Upper lobe of right lung (tissue), 1 donor: ENCODE measurements around the gene MED15. TPM values are rescaled to one million over a fixed set of nuclear protein-coding genes. Genes with fewer than 3 reads are reported as not detected.
A peak's percentile ranks its signal among the peaks of the same experiment; 100 is the strongest.

ENCODE experiments used
- ATAC-seq: fragments of 200-7000 bp; cut with Tn5 transposase; one replicate; pipeline ENCODE4 v1.9.1; 2020; ENCODE audit warnings: mild to moderate bottlenecking, moderate library complexity
- DNase-seq: peaks from one replicate; pipeline ENCODE4 v3.0.0-alpha.2; 2020
- H3K27ac ChIP-seq: fragments of 200-600 bp; one replicate; pipeline ENCODE4 v1.8.0; 2022
- H3K27me3 ChIP-seq: fragments of 200-600 bp; one replicate; pipeline ENCODE4 v1.8.0; 2022; ENCODE audit warnings: mild to moderate bottlenecking
- H3K36me3 ChIP-seq: fragments of 200-600 bp; one replicate; pipeline ENCODE4 v1.8.0; 2022
- H3K4me1 ChIP-seq: fragments of 200-600 bp; one replicate; pipeline ENCODE4 v1.8.0; 2022
- H3K4me3 ChIP-seq: fragments of 200-600 bp; one replicate; pipeline ENCODE4 v1.8.0; 2022; ENCODE audit warnings: mild to moderate bottlenecking
- H3K9me3 ChIP-seq: fragments of 200-600 bp; one replicate; pipeline ENCODE4 v1.8.0; 2022
- CTCF ChIP-seq: fragments of 200-600 bp; IDR thresholded peaks from one replicate; pipeline ENCODE4 v1.8.0; 2022; ENCODE audit warnings: antibody characterized with exemption
- intact Hi-C: fragments of 100-400 bp; cut with DNase I; formaldehyde crosslinking; loops from one replicate; pipeline ENCODE4 v1.11.0; 2022
- long read RNA-seq: library from polyadenylated mRNA; unstranded; transcript quantifications from one replicate; pipeline ENCODE4 v2.0.0, GENCODE V29; 2021
- total RNA-seq: library from RNA; stranded (reverse); fragmentation: NEBNext Ultra II Directional; extraction: Animal tissue kit (Norgen Biotek cat#: 25700); gene quantifications from one replicate; pipeline ENCODE4 v1.2.1, GENCODE V29; 2021
- donor health status: DM: no; HTN: yes; CAD: no; lungs with severe emphysema.

Gene MED15
- 96.9 TPM for total RNA-seq
- long read RNA-seq, transcript MED15-201 (18 exons, 3,351 nt) = minor isoform, 24 of 149 reads
- long read RNA-seq, transcript MED15-222 (9 exons, 2,733 nt) = minor isoform, 10 of 149 reads
- long read RNA-seq, transcript MED15-202 (17 exons, 3,252 nt) = major isoform, 27 of 149 reads
- long read RNA-seq, partial matches to known transcripts = 50 of 149 reads
- long read RNA-seq, other reads (novel, unspliced or antisense) = 32 of 149 reads

- peak within 1 kb of the TSS; percentile 94 for H3K27ac ChIP-seq
- no peaks in the 10 kb centered on the region for H3K27me3 ChIP-seq
- DNase-seq (peak; percentile 95), ATAC-seq (peak; percentile 94)
- peak within 1 kb of the TSS; percentile 90 for H3K4me3 ChIP-seq
- peaks cover 35% of the 10 kb centered on the region for H3K4me1 ChIP-seq
- intact Hi-C loops = no loop called here
- TF ChIP-seq CTCF = no peak
- H3K9me3 ChIP-seq = no peaks in the 10 kb centered on the region
- no peaks in the 10 kb centered on the region for H3K36me3 ChIP-seq
Measured at GRCh38 chr22:20507253-20508066, at the start of gene MED15. TSS of gene MED15 (plus strand) at chr22:20507610. CDS start at chr22:20507679, 69 bp downstream.

- H3K9me3 ChIP-seq = no peaks in the 10 kb centered on the region
- DNase-seq = peak; percentile 51
- H3K4me3 ChIP-seq = no peak overlapping the region
- H3K36me3 ChIP-seq = peaks cover 23% of the 10 kb centered on the region
- ATAC-seq = no peak
- no peaks in the 10 kb centered on the region for H3K27me3 ChIP-seq
- no peak overlapping the region for H3K27ac ChIP-seq
- TF ChIP-seq CTCF = no peak
- intact Hi-C loops = loop anchor here (5.0 kb wide), 1 partner anchor 41 kb away; no protein-coding TSS in a partner anchor
- H3K4me1 ChIP-seq = peaks cover 11% of the 10 kb centered on the region
Measured at GRCh38 chr22:20458530-20459151, 48.8 kb upstream of the MED15 start.

GRCh38 chr22:20459152-20459542, 48.3 kb upstream of the MED15 start:
- peaks cover 15% of the 10 kb centered on the region for H3K4me1 ChIP-seq
- intact Hi-C loops = loop anchor here (5.0 kb wide), 1 partner anchor 42 kb away; no protein-coding TSS in a partner anchor
- DNase-seq = peak; percentile 15
- no peak for TF ChIP-seq CTCF
- no peaks in the 10 kb centered on the region for H3K27me3 ChIP-seq
- no peak overlapping the region for H3K4me3 ChIP-seq
- no peaks in the 10 kb centered on the region for H3K9me3 ChIP-seq
- ATAC-seq = no peak
- H3K27ac ChIP-seq = no peak overlapping the region
- H3K36me3 ChIP-seq = peaks cover 23% of the 10 kb centered on the region

- intact Hi-C loops = loop anchor here (5.0 kb wide), 1 partner anchor 43 kb away; no protein-coding TSS in a partner anchor
Measured at GRCh38 chr22:20459862-20460261, 47.5 kb upstream of the MED15 start.

More at GRCh38 chr22:20459862-20460261, 47.5 kb upstream of the MED15 start:
- Histone ChIP-seq H3K4me3 (no peak overlapping the region), H3K4me1 (peaks cover 19% of the 10 kb centered on the region), H3K36me3 (peaks cover 26% of the 10 kb centered on the region), H3K9me3 (no peaks in the 10 kb centered on the region), H3K27ac (no peak overlapping the region), H3K27me3 (no peaks in the 10 kb centered on the region)
- no peak for ATAC-seq
- no peak for TF ChIP-seq CTCF
- peak; percentile 26 for DNase-seq
